Measurements from ENCODE around the gene ZNF581. TPM values are rescaled to one million over a fixed set of nuclear protein-coding genes. Genes with fewer than 3 reads are reported as not detected.

ZNF581 gene
- total and polyA plus RNA-seq, 4 donors, result 2.1 to 7.3 (median 5.2) TPM

DNA sequence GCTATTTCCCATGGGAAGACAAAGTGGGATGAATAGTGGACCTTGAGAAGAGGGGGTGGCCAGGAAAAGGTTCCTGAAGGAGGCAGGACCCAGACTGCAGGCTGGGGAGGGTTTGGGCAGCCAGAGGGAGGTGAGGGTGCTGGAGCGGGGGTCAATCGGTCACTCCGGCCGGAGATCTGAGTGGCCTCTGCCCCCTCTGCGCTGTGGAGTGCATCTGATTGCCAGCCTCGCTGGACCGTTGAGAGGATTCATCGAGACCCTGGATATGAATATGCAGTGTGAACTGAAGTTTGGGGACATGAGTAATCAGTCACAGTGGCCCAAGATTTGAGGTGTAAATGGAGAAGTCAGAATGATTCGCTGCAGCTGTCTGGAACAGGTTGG, 8.1 kb upstream of the ZNF581 start:
- Histone ChIP-seq H3K4me1 (ENCODE audit: control insufficient read depth in 4 of 4, insufficient read depth in 4 of 4, low read length in 3 of 4) (peaks cover 16 to 51% (median 32%) of the 10 kb centered on the region in 4 donors), H3K27me3 (ENCODE audit: control insufficient read depth in 4 of 4, insufficient read depth in 4 of 4, low read length in 3 of 4) (no peaks in the 10 kb centered on the region), H3K9ac (ENCODE audit: low read depth in 1 of 2, low read length in 2 of 2) (peak overlapping the region; percentile 93 to 99), H3K4me3 (ENCODE audit: low read depth in 1 of 3, low read length in 3 of 3) (peak overlapping the region; percentile 67 to 100 (median 98)), H3K36me3 (ENCODE audit: control insufficient read depth in 4 of 4, insufficient read depth in 3 of 4, low read depth in 1 of 4, low read length in 3 of 4) (no peaks in the 10 kb centered on the region), H3K9me3 (ENCODE audit: control insufficient read depth in 4 of 4, low read length in 3 of 4) (no peaks in the 10 kb centered on the region), H3K27ac (ENCODE audit: low read depth in 1 of 2, low read length in 2 of 2) (peak overlapping the region; percentile 91 to 97)
- DNase-seq (ENCODE audit: low spot score), result no peak
- TF ChIP-seq HNF4A (conservative IDR thresholded peaks at IDR 0.05) (peak in 1 of 2 donors; percentile 5), MAX (IDR thresholded peaks at IDR 0.05) (no peak)
- WGBS, result 5% methylated on average over 9 of the region's 9 CpGs

DNA sequence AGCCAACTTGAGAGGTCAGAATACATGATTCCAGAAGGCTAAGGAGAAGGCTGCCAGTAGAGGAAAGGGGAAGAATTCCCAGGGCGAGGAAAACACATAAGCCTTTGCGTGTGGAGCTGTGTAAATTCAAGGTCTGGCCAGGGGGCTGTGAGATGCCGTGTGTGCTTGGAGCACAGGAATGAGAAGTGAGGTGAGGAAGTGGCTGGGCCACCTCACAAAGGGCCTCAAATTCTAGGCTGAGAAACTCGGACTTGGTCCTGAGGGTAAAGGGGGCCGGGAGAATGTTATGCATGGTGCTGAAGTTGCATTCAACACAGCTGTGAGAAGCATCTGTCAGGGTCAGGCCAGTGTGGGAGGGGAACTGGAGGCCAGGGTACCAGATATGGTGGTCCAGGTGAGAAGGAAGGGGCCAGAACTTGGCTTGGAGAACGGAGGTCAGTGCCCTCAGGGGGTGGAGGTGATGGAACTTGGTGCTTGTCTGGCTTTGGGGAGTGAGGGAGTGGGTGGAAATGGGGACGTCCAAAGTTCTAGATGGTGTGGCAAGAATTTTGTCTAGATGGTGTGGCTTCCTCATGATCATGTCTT, 7.5 kb upstream of the ZNF581 start:
- DNase-seq (ENCODE audit: low spot score), result no peak
- peak overlapping the region; percentile 93 to 99 for H3K9ac ChIP-seq (ENCODE audit: low read depth in 1 of 2, low read length in 2 of 2)
- no peaks in the 10 kb centered on the region for H3K36me3 ChIP-seq (ENCODE audit: control insufficient read depth in 4 of 4, insufficient read depth in 3 of 4, low read depth in 1 of 4, low read length in 3 of 4)
- no peaks in the 10 kb centered on the region for H3K9me3 ChIP-seq (ENCODE audit: control insufficient read depth in 4 of 4, low read length in 3 of 4)
- peaks cover 16 to 54% (median 35%) of the 10 kb centered on the region in 4 donors for H3K4me1 ChIP-seq (ENCODE audit: control insufficient read depth in 4 of 4, insufficient read depth in 4 of 4, low read length in 3 of 4)
- 58% methylated on average over 7 of the region's 7 CpGs for WGBS
- no peaks in the 10 kb centered on the region for H3K27me3 ChIP-seq (ENCODE audit: control insufficient read depth in 4 of 4, insufficient read depth in 4 of 4, low read length in 3 of 4)
- peak overlapping the region; percentile 67 to 100 (median 98) for H3K4me3 ChIP-seq (ENCODE audit: low read depth in 1 of 3, low read length in 3 of 3)
- peak overlapping the region; percentile 91 to 97 for H3K27ac ChIP-seq (ENCODE audit: low read depth in 1 of 2, low read length in 2 of 2)
- TF ChIP-seq RXRA (IDR thresholded peaks at IDR 0.05) (no peak), GABPA (IDR thresholded peaks at IDR 0.05 in 1 of 2, conservative IDR thresholded peaks at IDR 0.05 in 1 of 2) (no peak), CTCF (IDR thresholded peaks at IDR 0.05; ENCODE audit: low read depth, low read length, missing input control) (no peak), NR2F2 (IDR thresholded peaks at IDR 0.05) (no peak), FOXA1 (IDR thresholded peaks at IDR 0.05) (no peak), SP1 (IDR thresholded peaks at IDR 0.05) (no peak), ATF3 (IDR thresholded peaks at IDR 0.05) (no peak), HNF4G (IDR thresholded peaks at IDR 0.05) (no peak), FOXA2 (IDR thresholded peaks at IDR 0.05) (no peak), RAD21 (IDR thresholded peaks at IDR 0.05) (no peak), MAX (IDR thresholded peaks at IDR 0.05) (no peak), YY1 (IDR thresholded peaks at IDR 0.05) (no peak), ZBTB33 (IDR thresholded peaks at IDR 0.05) (no peak), TAF1 (conservative IDR thresholded peaks at IDR 0.05) (no peak), HNF4A (conservative IDR thresholded peaks at IDR 0.05) (no peak), JUND (IDR thresholded peaks at IDR 0.05) (no peak)
- TF ChIP-seq, protein P1, sequence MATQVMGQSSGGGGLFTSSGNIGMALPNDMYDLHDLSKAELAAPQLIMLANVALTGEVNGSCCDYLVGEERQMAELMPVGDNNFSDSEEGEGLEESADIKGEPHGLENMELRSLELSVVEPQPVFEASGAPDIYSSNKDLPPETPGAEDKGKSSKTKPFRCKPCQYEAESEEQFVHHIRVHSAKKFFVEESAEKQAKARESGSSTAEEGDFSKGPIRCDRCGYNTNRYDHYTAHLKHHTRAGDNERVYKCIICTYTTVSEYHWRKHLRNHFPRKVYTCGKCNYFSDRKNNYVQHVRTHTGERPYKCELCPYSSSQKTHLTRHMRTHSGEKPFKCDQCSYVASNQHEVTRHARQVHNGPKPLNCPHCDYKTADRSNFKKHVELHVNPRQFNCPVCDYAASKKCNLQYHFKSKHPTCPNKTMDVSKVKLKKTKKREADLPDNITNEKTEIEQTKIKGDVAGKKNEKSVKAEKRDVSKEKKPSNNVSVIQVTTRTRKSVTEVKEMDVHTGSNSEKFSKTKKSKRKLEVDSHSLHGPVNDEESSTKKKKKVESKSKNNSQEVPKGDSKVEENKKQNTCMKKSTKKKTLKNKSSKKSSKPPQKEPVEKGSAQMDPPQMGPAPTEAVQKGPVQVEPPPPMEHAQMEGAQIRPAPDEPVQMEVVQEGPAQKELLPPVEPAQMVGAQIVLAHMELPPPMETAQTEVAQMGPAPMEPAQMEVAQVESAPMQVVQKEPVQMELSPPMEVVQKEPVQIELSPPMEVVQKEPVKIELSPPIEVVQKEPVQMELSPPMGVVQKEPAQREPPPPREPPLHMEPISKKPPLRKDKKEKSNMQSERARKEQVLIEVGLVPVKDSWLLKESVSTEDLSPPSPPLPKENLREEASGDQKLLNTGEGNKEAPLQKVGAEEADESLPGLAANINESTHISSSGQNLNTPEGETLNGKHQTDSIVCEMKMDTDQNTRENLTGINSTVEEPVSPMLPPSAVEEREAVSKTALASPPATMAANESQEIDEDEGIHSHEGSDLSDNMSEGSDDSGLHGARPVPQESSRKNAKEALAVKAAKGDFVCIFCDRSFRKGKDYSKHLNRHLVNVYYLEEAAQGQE (IDR thresholded peaks at IDR 0.05), result no peak

Data from liver (tissue), 9 donors.